Measurements from ENCODE around the gene RACK1. TPM values are rescaled to one million over a fixed set of nuclear protein-coding genes. Genes with fewer than 3 reads are reported as not detected.

RACK1 gene
- polyA plus RNA-seq, 1 experiment: 8,520 TPM

- TF ChIP-seq CTCF (IDR thresholded peaks at IDR 0.05; ENCODE audit: insufficient read depth, low read depth, low read length): no peak
- Histone ChIP-seq H3K27me3 (ENCODE audit: control insufficient read depth, insufficient read depth, low read length) (no peaks in the 10 kb centered on the region), H3K36me3 (ENCODE audit: control insufficient read depth, insufficient read depth, low read length) (peaks cover 32% of the 10 kb centered on the region), H3K4me3 (ENCODE audit: low read depth, low read length) (peak overlapping the region; percentile 80)
- no peak for DNase-seq (ENCODE audit: low read depth)
- ChIA-PET CTCF (no interaction called here), POLR2A (no interaction called here)
These were observed 2.2 kb downstream of the RACK1 start for GRCh38 chr5:181241393-181241975.

GRCh38 chr5:181239062-181239663, 4.5 kb downstream of the RACK1 start:
- TF ChIP-seq CTCF (IDR thresholded peaks at IDR 0.05; ENCODE audit: insufficient read depth, low read depth, low read length): no peak
- CTCF ChIA-PET: no interaction called here

GRCh38 chr5:181237729-181238385, 5.8 kb downstream of the RACK1 start:
- CTCF ChIA-PET: no interaction called here
- POLR2A ChIA-PET: interaction anchor here (0.7 kb wide), 1 partner anchor 1679 kb away, joined by 7 read pairs; no protein-coding TSS in a partner anchor

More at GRCh38 chr5:181239062-181239663, 4.5 kb downstream of the RACK1 start:
- POLR2A ChIA-PET: interaction anchor here (0.5 to 0.6 kb wide), 2 partner anchors 11 to 16 kb away, joined by 3 to 6 read pairs; partner anchors contain the start of gene TRIM41
- DNase-seq (ENCODE audit: low read depth): no peak
- Histone ChIP-seq H3K4me3 (ENCODE audit: low read depth, low read length) (no peak overlapping the region), H3K36me3 (ENCODE audit: control insufficient read depth, insufficient read depth, low read length) (peaks cover 39% of the 10 kb centered on the region), H3K27me3 (ENCODE audit: control insufficient read depth, insufficient read depth, low read length) (no peaks in the 10 kb centered on the region)

GRCh38 chr5:181236954-181237641, 6.6 kb downstream of the RACK1 start:
- Histone ChIP-seq H3K27me3 (ENCODE audit: control insufficient read depth, insufficient read depth, low read length) (no peaks in the 10 kb centered on the region), H3K36me3 (ENCODE audit: control insufficient read depth, insufficient read depth, low read length) (peaks cover 46% of the 10 kb centered on the region), H3K4me3 (ENCODE audit: low read depth, low read length) (no peak overlapping the region)
- no peak for DNase-seq (ENCODE audit: low read depth)
- TF ChIP-seq CTCF (IDR thresholded peaks at IDR 0.05; ENCODE audit: insufficient read depth, low read depth, low read length): no peak
- ChIA-PET POLR2A (interaction anchor here (0.6 kb wide), 1 partner anchor 66 kb away, joined by 3 read pairs; no protein-coding TSS in a partner anchor), CTCF (interaction anchor here (0.8 kb wide), 1 partner anchor 70 kb away, joined by 3 read pairs; no protein-coding TSS in a partner anchor)

More at GRCh38 chr5:181237729-181238385, 5.8 kb downstream of the RACK1 start:
- no peak for TF ChIP-seq CTCF (IDR thresholded peaks at IDR 0.05; ENCODE audit: insufficient read depth, low read depth, low read length)
- no peak for DNase-seq (ENCODE audit: low read depth)
- Histone ChIP-seq H3K36me3 (ENCODE audit: control insufficient read depth, insufficient read depth, low read length) (peaks cover 45% of the 10 kb centered on the region), H3K4me3 (ENCODE audit: low read depth, low read length) (no peak overlapping the region), H3K27me3 (ENCODE audit: control insufficient read depth, insufficient read depth, low read length) (no peaks in the 10 kb centered on the region)
